Gastroesophageal sphincter (tissue), 4 donors: ENCODE results near the gene PRSS21. TPM values are rescaled to one million over a fixed set of nuclear protein-coding genes. Genes with fewer than 3 reads are reported as not detected.
A peak's percentile ranks its signal among the peaks of the same experiment; 100 is the strongest.

ENCODE experiments used
- ATAC-seq: fragments of 150-250 bp; one replicate; pipeline ENCODE4 v1.9.1; 2016; ENCODE audit warnings: mild to moderate bottlenecking, moderate library complexity
- H3K27ac ChIP-seq, 4 donors: fragments of 200-600 bp; sonication (generic) in 3 of 4; 1 replicate in 3 of 4; 2 replicates in 1 of 4; pipeline ENCODE4 v1.5.1; 2016 to 2019
- H3K27me3 ChIP-seq: fragments of 200-600 bp; sonication (generic); one replicate; pipeline ENCODE4 v1.5.1; 2019
- H3K36me3 ChIP-seq, 2 donors: fragments of 200-600 bp; sonication (generic); one replicate each; pipeline ENCODE4 v1.5.1; 2019; ENCODE audit warnings: control low read depth in 1 of 2
- H3K4me1 ChIP-seq, 3 donors: fragments of 200-600 bp; sonication (generic); 1 replicate in 2 of 3; 2 replicates in 1 of 3; pipeline ENCODE4 v1.5.1; 2016 to 2019; ENCODE audit warnings: control low read depth in 2 of 3
- H3K4me3 ChIP-seq, 2 donors: fragments of 200-600 bp; sonication (generic); one replicate each; pipeline ENCODE4 v1.5.1; 2019; ENCODE audit warnings: mild to moderate bottlenecking in 1 of 2, moderate library complexity in 1 of 2
- H3K9me3 ChIP-seq, 3 donors: fragments of 200-600 bp; sonication (generic); one replicate each; pipeline ENCODE4 v1.5.1; 2017 to 2019; ENCODE audit warnings: control low read depth in 2 of 3
- CTCF ChIP-seq, 4 experiments: fragments of 200-600 bp in 2 of 4; fragments of 450-650 bp in 2 of 4; sonication (generic) in 1 of 4; IDR thresholded peaks; one replicate each; pipeline ENCODE4 v1.5.1; 2017 to 2019; ENCODE audit warnings: antibody characterized with exemption in 4 of 4, mild to moderate bottlenecking in 2 of 4, moderate library complexity in 2 of 4
- EP300 ChIP-seq: sonication (generic); formaldehyde crosslinking; IDR thresholded peaks from one replicate; pipeline ENCODE4 v1.6.1; 2017; ENCODE audit warnings: antibody characterized with exemption, mild to moderate bottlenecking
- POLR2A ChIP-seq, 2 donors: fragments of 450-650 bp; IDR thresholded peaks; one replicate each; pipeline ENCODE4 v1.6.1; 2017; ENCODE audit warnings: antibody characterized with exemption in 2 of 2, mild to moderate bottlenecking in 2 of 2, moderate library complexity in 1 of 2
- POLR2AphosphoS5 ChIP-seq: sonication (generic); formaldehyde crosslinking; IDR thresholded peaks from one replicate; pipeline ENCODE4 v1.6.1; 2017; ENCODE audit warnings: antibody characterized with exemption
- WGBS, 2 donors: methylation state at CpG; one replicate each; pipeline ENCODE4 v1.1.5; 2018; ENCODE audit warnings: low coverage in 1 of 2; 5-methylcytosine and 5-hydroxymethylcytosine counted together
- small RNA-seq, 4 donors: library from RNA; depleted of rRNA; stranded (forward); fragments of <200 nt; gene quantifications; one replicate each; pipeline ENCODE3, GENCODE V24; 2016
- total RNA-seq, 4 donors: library from RNA; depleted of rRNA; stranded (reverse); fragments of >200 nt; gene quantifications; one replicate each; pipeline ENCODE4 v1.1.0, GENCODE V29; 2016

Gene PRSS21
- total RNA-seq, 4 donors from 2014 or later, result not detected

DNA sequence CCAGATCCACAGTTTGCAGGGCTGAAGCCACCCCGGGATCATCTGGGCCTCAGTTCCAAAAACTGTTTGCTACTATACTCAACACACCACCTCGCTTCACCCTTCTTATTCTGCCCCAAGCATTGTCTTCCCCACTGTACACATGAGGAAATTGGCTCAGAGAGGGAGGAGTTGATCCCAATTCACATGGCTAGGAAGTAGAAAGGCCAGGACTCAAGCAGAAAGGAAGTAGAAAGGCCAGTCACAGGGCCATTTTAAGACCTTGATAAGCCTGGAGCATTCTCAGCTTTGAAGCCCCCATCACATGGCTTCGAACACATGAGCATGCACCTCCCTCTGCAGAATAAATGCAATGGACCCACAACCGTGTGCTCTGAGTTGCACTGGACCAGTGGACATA lies 48.6 kb downstream of the PRSS21 start:
- Histone ChIP-seq H3K36me3 (no peaks in the 10 kb centered on the region), H3K4me1 (peaks cover 0 to 13% (median 0%) of the 10 kb centered on the region in 3 donors), H3K4me3 (no peak overlapping the region), H3K27me3 (peaks cover 44% of the 10 kb centered on the region), H3K27ac (no peak overlapping the region), H3K9me3 (peaks cover 0 to 6% (median 0%) of the 10 kb centered on the region in 3 donors)
- WGBS, 2 donors, result 39 to 100% methylated on average over 1 to 3 of the region's 4 CpGs
- TF ChIP-seq POLR2AphosphoS5 (no peak), EP300 (no peak), CTCF (IDR thresholded peaks at IDR 0.05) (no peak), POLR2A (IDR thresholded peaks at IDR 0.05) (no peak)
- no peak for ATAC-seq

DNA sequence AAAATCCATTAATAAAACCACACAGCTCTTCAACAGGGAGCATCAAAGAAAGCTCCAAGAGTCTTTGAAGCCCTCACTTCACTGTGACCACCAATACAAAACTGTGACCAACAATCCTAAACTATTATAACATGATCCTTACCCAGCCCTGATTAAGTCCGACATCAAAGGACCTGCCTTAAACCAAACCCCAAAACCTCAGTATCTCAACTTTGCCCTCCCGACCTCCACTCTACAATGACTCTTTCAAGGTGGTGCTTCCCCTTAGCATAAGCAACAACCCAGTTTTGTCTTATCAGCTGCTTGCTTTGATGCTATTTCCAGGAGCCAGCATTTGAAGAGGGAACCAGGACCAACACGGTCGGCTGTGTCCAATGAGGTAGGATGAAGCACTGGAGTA lies 49.4 kb downstream of the PRSS21 start:
- 83 to 100% methylated on average over 1 of the region's 4 CpGs for WGBS, 2 donors
- TF ChIP-seq POLR2A (IDR thresholded peaks at IDR 0.05) (no peak), EP300 (no peak), POLR2AphosphoS5 (no peak), CTCF (IDR thresholded peaks at IDR 0.05) (no peak)

GRCh38 chr16:2867661-2867986 lies 50.6 kb downstream of the PRSS21 start:
- Histone ChIP-seq H3K27ac (peak overlapping the region; percentile 83 to 96 (median 92)), H3K4me1 (peaks cover 0 to 13% (median 0%) of the 10 kb centered on the region in 3 donors), H3K4me3 (peak overlapping the region; percentile 67 to 69), H3K36me3 (no peaks in the 10 kb centered on the region), H3K9me3 (no peaks in the 10 kb centered on the region), H3K27me3 (peaks cover 25% of the 10 kb centered on the region)
- ATAC-seq, result no peak
- WGBS, 2 donors, result 22 to 46% methylated on average over 6 to 7 of the region's 8 CpGs
- TF ChIP-seq POLR2A (IDR thresholded peaks at IDR 0.05) (no peak), POLR2AphosphoS5 (no peak), EP300 (no peak), CTCF (IDR thresholded peaks at IDR 0.05) (no peak)

More for the DNA sequence above, 49.4 kb downstream of the PRSS21 start:
- H3K36me3 ChIP-seq, result no peaks in the 10 kb centered on the region
- no peak overlapping the region for H3K4me3 ChIP-seq
- H3K27ac ChIP-seq, result no peak overlapping the region
- no peaks in the 10 kb centered on the region for H3K9me3 ChIP-seq
- no peak for ATAC-seq
- peaks cover 37% of the 10 kb centered on the region for H3K27me3 ChIP-seq
- H3K4me1 ChIP-seq, result peaks cover 0 to 13% (median 0%) of the 10 kb centered on the region in 3 donors

GRCh38 chr16:2867987-2868789 lies 51.2 kb downstream of the PRSS21 start:
- WGBS, 2 donors, result 1 to 3% methylated on average over 13 to 20 of the region's 45 CpGs
- TF ChIP-seq POLR2AphosphoS5, result peak; percentile 47
- peak in 1 of 2 donors; percentile 56 for TF ChIP-seq POLR2A (IDR thresholded peaks at IDR 0.05)
- TF ChIP-seq CTCF (IDR thresholded peaks at IDR 0.05), result peak in 3 of 4 experiments; percentile 94 to 99 (median 97)
- TF ChIP-seq EP300, result no peak
- Histone ChIP-seq H3K4me1 (peaks cover 0 to 13% (median 0%) of the 10 kb centered on the region in 3 donors), H3K4me3 (peak overlapping the region; percentile 67 to 69), H3K27me3 (peaks cover 20% of the 10 kb centered on the region), H3K36me3 (no peaks in the 10 kb centered on the region), H3K9me3 (no peaks in the 10 kb centered on the region), H3K27ac (peak overlapping the region; percentile 83 to 96 (median 92))
- ATAC-seq, result peak; percentile 99

Small RNAs within 50 kb of the gene (small RNA-seq; reads per million reads assigned to genes)
- 0 to 0.27 (median 0) reads per million in 4 donors for gene SNORA3C

Other genes starting within 250 kb of the PRSS21 start
- 10 to 100 TPM; 15.1 to 31.1 (median 19.5) TPM for gene KCTD5, start 134.7 kb upstream of the PRSS21 start, total RNA-seq
- 10 to 100 TPM in 1 of 4 donors, 1 to 10 TPM in 2, under 1 TPM in 1; 0.67 to 10.3 (median 2.4) TPM for gene PRSS27, start 97.0 kb upstream of the PRSS21 start, total RNA-seq
- 100 to 1,000 TPM in 3 of 4 donors, 10 to 100 TPM in 1; 73.9 to 398 (median 255) TPM for gene SRRM2, start 64.6 kb upstream of the PRSS21 start, total RNA-seq
- gene ELOB, start 40.0 kb upstream of the PRSS21 start, total RNA-seq, result 100 to 1,000 TPM; 216 to 269 (median 251) TPM
- gene PRSS33, start 29.7 kb upstream of the PRSS21 start, total RNA-seq, result not detected
- not detected for gene PRSS41, start 18.8 kb upstream of the PRSS21 start, total RNA-seq
- 10 to 100 TPM in 1 of 4 donors, not detected in 3; 37.5 TPM for gene ZG16B, start 13.1 kb downstream of the PRSS21 start, total RNA-seq
- 1 to 10 TPM in 2 of 4 donors, not detected in 2; 1.0 to 2.7 TPM for gene PRSS22, start 40.9 kb downstream of the PRSS21 start, total RNA-seq
- 10 to 100 TPM; 21.9 to 69.1 (median 38.8) TPM for gene FLYWCH2, start 66.0 kb downstream of the PRSS21 start, total RNA-seq
- gene FLYWCH1, start 94.7 kb downstream of the PRSS21 start, total RNA-seq, result 10 to 100 TPM; 34.5 to 66.5 (median 51.2) TPM
- not detected for gene KREMEN2, start 147.0 kb downstream of the PRSS21 start, total RNA-seq
- gene PAQR4, start 152.1 kb downstream of the PRSS21 start, total RNA-seq, result 1 to 10 TPM; 1.9 to 6.4 (median 4.1) TPM
- gene PKMYT1, start 163.2 kb downstream of the PRSS21 start, total RNA-seq, result 1 to 10 TPM in 2 of 4 donors, not detected in 2; 1.6 to 1.7 TPM
- gene CLDN9, start 195.7 kb downstream of the PRSS21 start, total RNA-seq, result under 1 TPM in 2 of 4 donors, not detected in 2; 0.32 to 0.39 TPM
- not detected for gene CLDN6, start 200.9 kb downstream of the PRSS21 start, total RNA-seq
- gene TNFRSF12A, start 203.1 kb downstream of the PRSS21 start, total RNA-seq, result 100 to 1,000 TPM in 2 of 4 donors, 10 to 100 TPM in 2; 26.0 to 135 (median 72.2) TPM
- 10 to 100 TPM; 20.1 to 94.9 (median 40.5) TPM for gene HCFC1R1, start 206.7 kb downstream of the PRSS21 start, total RNA-seq
- 10 to 100 TPM; 17.6 to 28.2 (median 25.0) TPM for gene THOC6, start 206.8 kb downstream of the PRSS21 start, total RNA-seq
- gene BICDL2, start 219.7 kb downstream of the PRSS21 start, total RNA-seq, result 1 to 10 TPM in 1 of 4 donors, under 1 TPM in 2, not detected in 1; 0.31 to 3.1 (median 0.31) TPM
- gene MMP25, start 229.3 kb downstream of the PRSS21 start, total RNA-seq, result 1 to 10 TPM in 2 of 4 donors, not detected in 2; 1.6 to 2.6 TPM
- 10 to 100 TPM in 3 of 4 donors, 1 to 10 TPM in 1; 2.6 to 39.0 (median 21.6) TPM for gene IL32, start 248.4 kb downstream of the PRSS21 start, total RNA-seq